Kidney (tissue), 14 donors: ENCODE results near the gene ZFPL1. TPM values are rescaled to one million over a fixed set of nuclear protein-coding genes. Genes with fewer than 3 reads are reported as not detected.

Source experiments
- DNase-seq, 5 donors: peaks; one replicate each; pipeline ENCODE4 v3.0.0-alpha.2; 2013 to 2020
- FAIRE-seq: peaks from 2 replicates; lab custom pipeline; 2012; peaks lifted over from hg19 to GRCh38; lab: Jason Lieb, UNC
- H3K27ac ChIP-seq, 2 donors: one replicate each; pipeline ENCODE4 v1.7.0; 2013; ENCODE audit warnings: low read depth in 2 of 2, low read length in 2 of 2, inconsistent platforms in 1 of 2
- H3K27me3 ChIP-seq: one replicate; pipeline ENCODE4 v1.7.1; 2013; ENCODE audit warnings: low read length, inconsistent platforms; ENCODE audit not compliant: control insufficient read depth, insufficient read depth
- H3K36me3 ChIP-seq, 3 donors: one replicate each; pipeline versions ENCODE4 v1.7.0 to v1.7.1; 2013; ENCODE audit warnings: low read length in 3 of 3, control low read depth in 1 of 3, inconsistent platforms in 1 of 3; ENCODE audit not compliant: insufficient read depth in 3 of 3, control insufficient read depth in 2 of 3
- H3K4me1 ChIP-seq, 3 donors: one replicate each; pipeline versions ENCODE4 v1.7.0 to v1.7.1; 2013; ENCODE audit warnings: low read length in 3 of 3, inconsistent platforms in 1 of 3, low read depth in 1 of 3; ENCODE audit not compliant: control insufficient read depth in 2 of 3, insufficient read depth in 2 of 3
- H3K4me3 ChIP-seq, 3 donors: one replicate each; pipeline versions ENCODE4 v1.7.0 to v1.8.1; 2013; ENCODE audit warnings: low read length in 3 of 3, control low read depth in 1 of 3, inconsistent platforms in 1 of 3
- H3K9ac ChIP-seq, 3 donors: one replicate each; pipeline versions ENCODE4 v1.7.0 to v1.7.1; 2013; ENCODE audit warnings: low read length in 3 of 3, control low read depth in 1 of 3, inconsistent platforms in 1 of 3
- H3K9me3 ChIP-seq, 3 donors: one replicate each; pipeline versions ENCODE4 v1.7.0 to v1.7.1; 2013; ENCODE audit warnings: low read length in 3 of 3, control low read depth in 1 of 3, inconsistent platforms in 1 of 3; ENCODE audit not compliant: control insufficient read depth in 2 of 3, insufficient read depth in 1 of 3
- CTCF ChIP-seq: IDR thresholded peaks from 3 replicates; pipeline ENCODE4 v1.5.1; 2012; ENCODE audit warnings: mild to moderate bottlenecking, moderate library complexity, borderline replicate concordance; ENCODE audit not compliant: insufficient read depth; ENCODE audit errors: extremely low read depth
- intact Hi-C: fragments of 100-400 bp; cut with DNase I; formaldehyde crosslinking; loops from one replicate; pipeline ENCODE4 v1.11.1; 2022
- polyA plus RNA-seq: library from polyadenylated mRNA; stranded (reverse); fragments of 350-450 nt; fragmentation: Illumina TruSeq; extraction: RNeasy Lipid Tissue Mini Kit (QIAGEN cat#74804); gene quantifications from one replicate; pipeline ENCODE4 v1.2.3, GENCODE V29; 2014; ENCODE audit warnings: low read depth, low replicate concordance; ENCODE audit not compliant: insufficient read depth
- total RNA-seq: library from RNA; stranded (reverse); fragmentation: NEBNext Ultra II Directional; extraction: Animal tissue kit (Norgen Biotek cat#: 25700); gene quantifications from one replicate; pipeline ENCODE4 v1.2.1, GENCODE V29; 2021
- donor health status: control.
- donor health status: control.
- donor health status: control.
- donor health status: control.
- donor health status: control.
- donor health status: DM: yes; HTN: yes; CAD: no.
- donor health status: Normal renal cell carcinoma (clear cell type).

Gene ZFPL1
- total and polyA plus RNA-seq, 2 donors from 2014 or later: 31.4 to 43.1 TPM

DNA sequence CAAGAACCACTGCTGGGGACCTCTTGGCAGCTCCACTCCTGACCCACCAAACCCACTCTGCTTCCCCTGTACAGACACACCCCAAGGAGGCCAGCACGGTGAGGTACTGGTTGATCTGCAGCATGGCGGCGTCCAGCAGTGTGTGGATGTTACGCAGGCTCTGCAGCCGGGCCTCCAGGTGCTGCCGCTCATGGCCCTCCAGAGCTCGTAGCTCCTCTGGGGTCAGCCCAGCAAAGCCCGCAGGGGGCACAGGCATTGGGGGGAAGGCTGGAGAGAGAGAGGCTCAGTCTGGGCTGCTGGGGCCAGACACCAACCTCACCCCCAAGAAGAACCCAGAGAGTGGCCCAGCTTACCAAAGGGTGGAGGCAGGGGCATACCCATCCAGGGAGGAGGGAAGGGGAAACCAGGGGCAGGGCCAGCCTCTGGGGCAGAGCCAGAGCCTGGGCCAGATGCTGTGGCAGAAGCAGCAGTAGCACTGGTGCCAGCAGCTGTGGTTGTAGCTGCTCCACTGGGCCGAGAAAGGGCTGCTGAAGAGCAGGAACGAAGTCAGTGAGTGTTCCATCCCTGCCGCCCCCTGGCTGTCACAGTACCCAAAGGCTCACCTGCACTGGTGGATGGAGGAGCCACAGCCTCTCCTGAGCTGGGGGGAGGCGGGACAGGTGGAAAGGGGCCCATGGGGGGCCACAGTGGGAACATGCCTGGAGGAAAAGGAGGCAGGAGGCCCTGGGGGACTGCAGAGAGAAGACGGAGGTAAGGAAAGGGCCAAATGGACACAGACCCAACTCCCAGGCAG is 45.8 kb downstream of the ZFPL1 start:
- H3K4me3 ChIP-seq: no peak overlapping the region
- FAIRE-seq (no peak), DNase-seq (peak in 2 of 5 donors; percentile 6 to 25)
- no peaks in the 10 kb centered on the region for H3K9me3 ChIP-seq
- H3K9ac ChIP-seq: no peak overlapping the region
- peaks cover 5 to 68% (median 28%) of the 10 kb centered on the region in 3 donors for H3K36me3 ChIP-seq
- no peaks in the 10 kb centered on the region for H3K27me3 ChIP-seq
- H3K4me1 ChIP-seq: peaks cover 3 to 17% (median 13%) of the 10 kb centered on the region in 3 donors
- intact Hi-C loops: no loop called here
- no peak for TF ChIP-seq CTCF
- H3K27ac ChIP-seq: no peak overlapping the region

DNA sequence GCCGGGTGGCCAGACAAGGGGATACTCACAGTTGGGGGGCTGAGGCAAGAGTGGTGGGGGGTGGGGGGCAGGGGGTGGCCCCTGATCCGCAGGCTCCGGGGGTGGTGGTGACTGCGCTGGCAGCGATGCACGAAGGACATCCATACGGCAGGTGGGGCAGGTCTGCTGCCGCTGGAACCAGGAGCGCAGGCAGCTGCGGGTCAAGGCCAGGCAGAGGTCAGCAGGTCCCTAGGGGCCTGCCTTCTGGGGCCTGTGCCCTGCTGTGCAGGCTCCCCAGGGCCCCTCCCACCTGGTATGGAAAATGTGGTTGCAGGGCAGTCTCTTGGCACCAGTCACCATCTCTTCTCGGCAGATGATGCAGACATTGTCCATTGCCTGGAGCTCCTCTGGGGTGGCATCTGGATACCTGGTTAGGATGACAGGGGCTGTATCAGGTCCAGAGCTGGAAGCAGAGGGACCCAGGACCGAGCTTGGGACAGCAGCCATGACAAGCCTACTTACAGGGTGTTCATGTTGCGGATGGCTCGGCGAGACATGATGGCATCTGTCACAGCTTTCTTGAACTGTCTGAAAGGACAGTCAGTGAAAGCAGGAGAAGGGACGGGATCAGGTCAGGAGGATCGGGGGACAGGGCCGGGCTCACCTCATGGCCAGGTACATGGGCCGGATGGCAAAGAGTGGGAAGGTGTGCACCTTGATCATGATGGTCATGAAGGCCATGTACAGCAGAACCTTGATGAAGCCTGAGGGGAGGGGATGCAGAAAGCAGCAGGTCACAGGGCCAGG is 46.8 kb downstream of the ZFPL1 start:
- Histone ChIP-seq H3K9ac (no peak overlapping the region), H3K27ac (no peak overlapping the region), H3K9me3 (no peaks in the 10 kb centered on the region), H3K36me3 (peaks cover 5 to 60% (median 23%) of the 10 kb centered on the region in 3 donors), H3K4me3 (no peak overlapping the region), H3K27me3 (no peaks in the 10 kb centered on the region), H3K4me1 (peaks cover 3 to 22% (median 15%) of the 10 kb centered on the region in 3 donors)
- no peak for TF ChIP-seq CTCF
- DNase-seq: peak in 1 of 5 donors; percentile 7
- no peak for FAIRE-seq
- intact Hi-C loops: no loop called here

GRCh38 chr11:65131417-65131776 is 47.4 kb downstream of the ZFPL1 start:
- Histone ChIP-seq H3K36me3 (peaks cover 5 to 57% (median 22%) of the 10 kb centered on the region in 3 donors), H3K27ac (no peak overlapping the region), H3K4me1 (peaks cover 3 to 22% (median 15%) of the 10 kb centered on the region in 3 donors), H3K9ac (no peak overlapping the region), H3K9me3 (no peaks in the 10 kb centered on the region), H3K27me3 (no peaks in the 10 kb centered on the region), H3K4me3 (no peak overlapping the region)
- FAIRE-seq (no peak), DNase-seq (no peak)
- intact Hi-C loops: no loop called here
- no peak for TF ChIP-seq CTCF
